ENCODE measurements around the gene NACA2.
A peak's percentile ranks its signal among the peaks of the same experiment; 100 is the strongest.
"Not testable (repeated sequence)": the region's sequence is repeated elsewhere in the genome, so short reads cannot be mapped to it uniquely, and the experiment has no call there.

The NACA2 gene

DNA sequence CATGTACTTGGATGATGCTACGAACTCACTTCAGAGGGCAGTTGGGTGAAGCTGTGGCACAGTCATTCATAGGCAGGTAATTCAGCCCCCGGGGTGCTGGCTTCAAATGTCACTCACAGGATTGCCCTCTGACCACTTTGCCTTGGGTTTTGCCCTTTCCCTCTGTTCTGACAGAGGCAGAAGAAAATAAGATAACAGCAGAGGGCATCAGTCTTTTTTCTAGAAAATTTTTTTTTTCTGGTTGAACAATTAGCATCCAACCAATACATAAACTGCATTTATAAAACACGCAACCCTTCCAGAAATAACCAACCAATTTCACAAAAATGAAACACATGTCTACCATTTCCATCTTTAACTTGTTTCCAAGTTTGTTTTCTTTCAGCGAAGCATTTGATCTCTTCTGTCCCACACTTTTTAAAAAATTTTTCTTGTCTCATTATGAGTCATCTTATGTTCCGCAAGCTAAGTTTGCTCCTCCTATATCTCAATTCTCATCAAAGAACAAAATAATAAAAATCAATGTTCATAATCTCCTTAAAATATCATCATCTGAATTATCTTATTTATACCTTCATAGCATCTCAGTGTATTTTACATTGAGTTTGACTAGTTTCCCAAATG lies 15.6 kb downstream of the NACA2 start:
- no peak overlapping the region for H3K4me3 ChIP-seq (replicated peaks in 1 of 2; ENCODE audit: low read depth in 2 of 2, low read length in 2 of 2)

GRCh38 chr17:61574542-61575351 lies 16.3 kb downstream of the NACA2 start:
- DNase-seq (ENCODE audit: low read depth in 2 of 2) = peak; percentile 30 to 50
- no peak overlapping the region for H3K4me3 ChIP-seq (replicated peaks in 1 of 2; ENCODE audit: low read depth in 2 of 2, low read length in 2 of 2)
- TF ChIP-seq, protein P1, sequence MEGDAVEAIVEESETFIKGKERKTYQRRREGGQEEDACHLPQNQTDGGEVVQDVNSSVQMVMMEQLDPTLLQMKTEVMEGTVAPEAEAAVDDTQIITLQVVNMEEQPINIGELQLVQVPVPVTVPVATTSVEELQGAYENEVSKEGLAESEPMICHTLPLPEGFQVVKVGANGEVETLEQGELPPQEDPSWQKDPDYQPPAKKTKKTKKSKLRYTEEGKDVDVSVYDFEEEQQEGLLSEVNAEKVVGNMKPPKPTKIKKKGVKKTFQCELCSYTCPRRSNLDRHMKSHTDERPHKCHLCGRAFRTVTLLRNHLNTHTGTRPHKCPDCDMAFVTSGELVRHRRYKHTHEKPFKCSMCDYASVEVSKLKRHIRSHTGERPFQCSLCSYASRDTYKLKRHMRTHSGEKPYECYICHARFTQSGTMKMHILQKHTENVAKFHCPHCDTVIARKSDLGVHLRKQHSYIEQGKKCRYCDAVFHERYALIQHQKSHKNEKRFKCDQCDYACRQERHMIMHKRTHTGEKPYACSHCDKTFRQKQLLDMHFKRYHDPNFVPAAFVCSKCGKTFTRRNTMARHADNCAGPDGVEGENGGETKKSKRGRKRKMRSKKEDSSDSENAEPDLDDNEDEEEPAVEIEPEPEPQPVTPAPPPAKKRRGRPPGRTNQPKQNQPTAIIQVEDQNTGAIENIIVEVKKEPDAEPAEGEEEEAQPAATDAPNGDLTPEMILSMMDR (IDR thresholded peaks at IDR 0.05; ENCODE audit: low read depth, low read length) = peak; percentile 8

More for the DNA sequence above, 15.6 kb downstream of the NACA2 start:
- peak in 1 of 2 donors; percentile 22 for DNase-seq (ENCODE audit: low read depth in 2 of 2)
- TF ChIP-seq, protein P1 (IDR thresholded peaks at IDR 0.05; ENCODE audit: low read depth, low read length) = no peak

- not testable (repeated sequence) for DNase-seq (ENCODE audit: low read depth in 2 of 2); H3K4me3 ChIP-seq (replicated peaks in 1 of 2; ENCODE audit: low read depth in 2 of 2, low read length in 2 of 2)
Measured at GRCh38 chr17:61572547-61572946, 18.5 kb downstream of the NACA2 start.

DNA sequence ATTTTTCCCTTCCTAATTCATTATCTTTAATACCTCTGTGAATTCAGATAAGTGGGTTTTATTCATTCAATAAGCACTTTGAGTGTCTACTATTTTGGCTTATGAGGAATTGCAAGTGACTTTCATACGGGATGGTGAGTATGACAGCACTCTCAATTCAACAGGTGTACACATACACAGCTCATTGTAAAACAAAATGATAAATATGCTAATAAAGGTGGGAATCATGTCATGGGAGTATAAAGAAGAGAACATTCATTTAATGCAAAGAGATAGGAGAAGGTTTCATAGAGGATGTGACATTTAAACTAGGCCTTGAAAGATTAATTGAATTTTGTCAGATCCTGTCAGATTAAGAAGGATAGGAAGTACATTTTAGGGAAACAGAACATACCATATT lies 19.4 kb downstream of the NACA2 start:
- TF ChIP-seq, protein P1 (IDR thresholded peaks at IDR 0.05; ENCODE audit: low read depth, low read length) = no peak
- DNase-seq (ENCODE audit: low read depth in 2 of 2) = no peak
- H3K4me3 ChIP-seq (replicated peaks in 1 of 2; ENCODE audit: low read depth in 2 of 2, low read length in 2 of 2) = no peak overlapping the region

GRCh38 chr17:61570118-61570517 lies 20.9 kb downstream of the NACA2 start:
- no peak overlapping the region for H3K4me3 ChIP-seq (replicated peaks in 1 of 2; ENCODE audit: low read depth in 2 of 2, low read length in 2 of 2)
- TF ChIP-seq, protein P1 (IDR thresholded peaks at IDR 0.05; ENCODE audit: low read depth, low read length) = no peak
- DNase-seq (ENCODE audit: low read depth in 2 of 2) = peak; percentile 12 to 49

GRCh38 chr17:61569525-61569924 lies 21.5 kb downstream of the NACA2 start:
- H3K4me3 ChIP-seq (replicated peaks in 1 of 2; ENCODE audit: low read depth in 2 of 2, low read length in 2 of 2); DNase-seq (ENCODE audit: low read depth in 2 of 2): not testable (repeated sequence)

DNA sequence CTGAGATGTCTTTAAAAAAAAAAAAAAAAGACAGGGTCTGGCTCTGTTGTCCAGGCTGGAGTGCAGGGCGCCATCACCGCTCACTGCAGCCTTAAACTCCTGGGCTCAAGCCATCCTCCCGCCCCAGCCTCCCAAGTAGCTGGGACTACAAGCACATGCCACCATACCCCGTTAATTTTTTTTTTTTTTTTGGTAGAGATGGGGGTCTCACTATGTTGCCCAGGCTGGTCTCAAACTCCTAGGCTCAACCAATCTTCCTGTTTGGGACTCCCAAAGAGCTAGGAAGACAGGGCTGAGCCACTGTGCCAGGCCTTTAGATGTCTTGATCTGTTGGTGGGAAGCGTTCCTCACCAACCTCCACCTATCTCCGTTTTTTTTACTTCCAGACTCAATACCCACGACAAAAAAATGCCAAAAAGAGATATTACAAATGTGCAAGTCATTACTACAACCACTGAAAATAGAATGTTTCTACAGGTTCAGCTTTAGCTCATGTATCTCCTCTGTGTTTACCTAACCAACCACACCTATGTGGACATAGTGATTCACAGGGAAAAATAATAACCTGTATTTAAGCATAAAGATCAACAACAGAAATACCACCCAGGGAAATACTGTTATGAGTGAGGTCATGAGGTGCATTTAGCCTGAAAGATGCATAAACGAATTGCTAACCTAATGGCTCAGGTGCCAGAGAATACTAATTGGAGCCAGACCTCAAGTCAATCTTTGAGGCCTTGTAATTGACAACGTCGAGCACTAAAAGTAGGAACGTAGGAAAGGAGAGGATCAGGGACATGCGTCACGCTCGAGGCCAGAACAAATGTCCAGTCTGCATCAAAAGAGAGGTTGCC lies 22.6 kb downstream of the NACA2 start:
- no peak for DNase-seq (ENCODE audit: low read depth in 2 of 2)
- no peak overlapping the region for H3K4me3 ChIP-seq (replicated peaks in 1 of 2; ENCODE audit: low read depth in 2 of 2, low read length in 2 of 2)
- TF ChIP-seq, protein P1 (IDR thresholded peaks at IDR 0.05; ENCODE audit: low read depth, low read length) = no peak

Measured in cardiac fibroblast (primary cell).